NCI-H1694 treated with DMSO at 0.1 percent for 48 hours (cell line): ENCODE data around the gene STRN3.
"Not testable (repeated sequence)": the region's sequence is repeated elsewhere in the genome, so short reads cannot be mapped to it uniquely, and the experiment has no call there.

Source experiments
- DNase-seq: peaks from one replicate; lab custom pipeline; 2025; lab: John Stamatoyannopoulos, UW

STRN3 gene

DNA sequence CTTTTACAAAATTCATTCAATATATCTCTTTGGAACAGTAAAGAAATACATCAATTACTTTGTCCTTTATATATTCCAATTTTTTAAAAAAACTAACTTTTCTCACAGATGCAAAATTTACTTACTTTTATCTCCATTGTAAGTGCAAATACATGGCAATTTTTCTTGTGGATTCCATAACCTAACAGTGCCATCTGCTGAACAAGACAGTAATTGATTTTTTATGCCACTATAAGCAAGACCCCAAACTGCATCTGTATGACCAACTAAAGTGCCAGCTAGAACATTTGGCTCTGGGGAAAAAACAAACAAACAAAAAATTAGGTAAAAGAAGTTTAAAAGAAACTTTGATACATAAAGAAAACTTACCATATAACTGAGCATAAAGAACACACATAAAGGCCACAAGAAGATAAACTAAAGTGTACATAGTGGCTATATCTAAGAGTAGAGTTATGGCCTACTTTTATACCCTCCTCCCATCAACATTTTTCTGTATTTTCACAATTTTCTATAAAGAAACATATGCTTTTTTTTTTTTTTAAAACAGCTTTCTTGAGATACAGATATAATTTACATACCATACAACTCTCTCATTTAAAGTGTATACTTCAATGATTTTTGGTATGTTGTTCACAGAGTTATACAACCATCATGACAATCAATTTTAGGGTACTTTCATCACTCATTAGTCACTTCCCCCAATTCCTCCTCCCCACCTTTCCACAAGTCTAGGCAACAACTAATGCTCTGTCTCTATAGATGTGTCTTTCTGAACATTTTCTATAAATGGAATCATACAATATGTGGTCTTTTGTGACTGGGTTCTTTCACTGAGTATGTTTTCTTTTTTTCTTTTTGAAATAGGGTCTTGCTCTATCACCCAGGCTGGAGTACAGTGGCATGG, 119.2 kb downstream of the STRN3 start:
- DNase-seq, result peak; percentile 47

DNA sequence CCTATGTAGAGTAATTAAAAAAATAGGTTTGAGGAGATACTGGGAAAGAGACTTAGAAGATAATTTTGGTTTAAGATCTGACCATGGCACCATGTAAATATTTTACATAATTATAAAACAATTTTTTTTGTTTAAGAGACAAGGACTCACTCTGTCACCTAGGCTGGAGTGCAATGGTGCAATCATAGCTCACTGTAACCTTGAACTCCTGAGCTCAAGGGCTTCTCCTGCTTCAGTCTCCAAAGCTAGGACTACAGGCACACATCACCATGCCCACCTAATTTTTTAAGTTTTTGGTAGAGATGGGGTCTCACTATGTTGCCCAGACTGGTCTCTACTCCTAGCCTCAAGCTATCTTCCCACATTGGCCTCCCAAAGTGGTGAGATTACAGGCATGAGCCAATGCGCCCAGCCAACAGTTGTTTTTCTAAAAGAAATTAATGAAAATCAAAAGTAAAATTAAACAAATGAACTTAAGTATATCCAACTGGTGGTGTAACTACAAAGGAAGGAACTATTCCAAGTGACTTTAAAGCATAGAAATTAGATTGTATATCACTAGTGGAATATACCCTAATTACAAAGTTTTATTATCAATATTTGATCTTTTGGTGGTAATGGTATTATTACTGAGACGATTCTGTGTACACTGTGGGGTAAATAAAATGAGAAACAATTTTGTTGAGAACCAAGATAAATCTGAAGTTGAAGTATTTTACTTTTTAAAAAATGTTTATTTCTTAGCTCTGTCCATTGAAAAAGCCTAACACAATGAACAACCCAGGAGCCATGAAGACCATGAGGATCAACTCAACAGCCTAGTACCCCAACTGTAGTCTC, 122.7 kb downstream of the STRN3 start:
- DNase-seq, result no peak

DNA sequence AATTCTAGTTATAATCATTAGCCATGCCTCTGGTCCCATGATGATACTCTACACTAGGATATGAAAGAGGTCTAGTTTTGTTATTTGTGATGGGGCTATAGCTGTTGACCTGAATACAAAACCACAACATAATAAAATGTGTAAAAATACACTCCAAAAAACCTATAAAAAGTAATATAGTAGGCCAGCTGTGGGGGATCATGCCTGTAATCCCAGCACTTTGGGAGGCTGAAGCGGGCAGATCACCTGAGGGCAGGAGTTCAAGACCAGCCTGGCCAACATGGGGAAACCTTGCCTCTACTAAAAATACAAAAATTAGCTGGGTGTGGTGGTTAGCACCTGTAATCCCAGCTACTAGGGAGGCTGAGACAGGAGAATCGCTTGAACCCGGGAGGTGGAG, 129.1 kb downstream of the STRN3 start:
- not testable (repeated sequence) for DNase-seq

DNA sequence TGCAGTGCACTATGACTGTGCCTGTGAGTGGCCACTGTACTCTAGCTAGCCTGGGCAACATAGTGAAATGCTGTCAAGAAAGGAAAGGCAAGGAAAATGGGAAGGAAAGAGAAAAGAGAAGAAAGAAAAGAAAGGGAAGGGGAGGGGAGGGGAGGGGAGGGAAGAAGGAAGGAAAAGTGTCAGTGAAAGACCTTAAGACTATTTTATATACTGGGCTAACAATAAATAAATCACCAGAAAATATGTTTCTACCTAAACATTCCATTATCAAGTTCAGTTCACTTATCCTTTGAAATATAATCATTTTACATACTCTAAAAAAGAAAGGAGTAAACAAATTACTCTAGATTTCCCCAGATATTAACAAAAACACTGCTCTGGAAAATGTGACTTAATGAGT, 129.7 kb downstream of the STRN3 start:
- no peak for DNase-seq

DNA sequence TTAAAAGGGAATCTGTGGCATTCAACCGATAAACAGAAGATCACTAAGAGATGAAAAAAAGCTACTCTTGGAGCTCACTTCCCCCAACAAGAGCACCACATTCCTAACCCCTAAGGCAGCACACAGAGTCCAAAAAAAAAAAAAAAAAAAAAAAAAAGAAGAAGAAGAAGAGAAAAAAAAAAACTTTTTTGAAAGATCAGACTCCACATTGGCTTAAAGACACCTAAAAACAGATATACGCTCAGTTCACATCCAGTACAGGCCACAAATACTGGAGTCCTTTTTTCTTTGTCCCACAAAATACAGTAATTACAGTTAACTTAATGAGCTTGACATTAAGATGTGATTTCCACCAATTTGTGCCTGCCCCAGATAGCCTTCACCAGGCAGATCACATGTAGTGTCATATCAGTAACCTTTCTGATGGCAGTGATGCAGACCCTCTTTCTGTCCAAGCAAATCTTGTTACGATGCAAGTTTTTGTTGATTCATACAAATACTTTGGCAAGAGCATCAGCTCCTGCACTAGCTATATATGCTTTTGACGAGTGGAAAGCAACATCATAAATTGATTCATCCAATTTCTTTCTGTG, 131.2 kb downstream of the STRN3 start:
- no peak for DNase-seq

DNA sequence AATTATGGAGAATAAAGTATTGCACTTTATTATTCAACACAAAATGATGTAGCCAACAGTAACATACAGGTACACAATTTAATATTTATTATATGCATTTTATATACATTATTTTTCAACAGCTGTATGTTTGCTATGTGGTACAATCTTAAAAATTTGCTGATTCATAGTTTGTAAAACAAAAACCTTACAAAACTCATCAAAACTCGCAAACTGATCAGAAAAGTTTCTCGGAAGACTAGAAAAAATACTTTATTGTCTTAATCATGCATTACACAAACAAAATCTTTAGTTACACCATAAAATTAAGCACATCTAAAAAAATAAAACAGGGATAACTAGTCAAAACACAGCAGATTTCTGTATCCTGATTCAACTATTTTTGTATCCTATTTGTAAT, 132.4 kb downstream of the STRN3 start:
- DNase-seq, result no peak

DNA sequence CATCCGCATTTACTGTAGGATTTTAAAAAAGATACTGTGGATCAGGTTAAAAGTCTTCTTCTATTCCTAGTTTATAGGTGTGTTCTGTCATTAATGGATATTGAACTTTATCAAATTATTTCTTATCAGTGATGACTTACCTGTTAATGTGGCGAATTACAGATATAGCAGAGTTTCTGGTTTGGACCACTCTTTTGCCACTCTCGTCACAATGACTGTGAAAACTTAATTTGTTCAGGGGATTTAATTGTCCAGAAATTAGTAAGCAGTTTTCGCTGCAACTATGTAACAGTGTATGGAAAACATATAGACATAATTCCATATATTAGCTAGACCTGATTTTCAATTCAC, 137.0 kb downstream of the STRN3 start:
- DNase-seq, result no peak

DNA sequence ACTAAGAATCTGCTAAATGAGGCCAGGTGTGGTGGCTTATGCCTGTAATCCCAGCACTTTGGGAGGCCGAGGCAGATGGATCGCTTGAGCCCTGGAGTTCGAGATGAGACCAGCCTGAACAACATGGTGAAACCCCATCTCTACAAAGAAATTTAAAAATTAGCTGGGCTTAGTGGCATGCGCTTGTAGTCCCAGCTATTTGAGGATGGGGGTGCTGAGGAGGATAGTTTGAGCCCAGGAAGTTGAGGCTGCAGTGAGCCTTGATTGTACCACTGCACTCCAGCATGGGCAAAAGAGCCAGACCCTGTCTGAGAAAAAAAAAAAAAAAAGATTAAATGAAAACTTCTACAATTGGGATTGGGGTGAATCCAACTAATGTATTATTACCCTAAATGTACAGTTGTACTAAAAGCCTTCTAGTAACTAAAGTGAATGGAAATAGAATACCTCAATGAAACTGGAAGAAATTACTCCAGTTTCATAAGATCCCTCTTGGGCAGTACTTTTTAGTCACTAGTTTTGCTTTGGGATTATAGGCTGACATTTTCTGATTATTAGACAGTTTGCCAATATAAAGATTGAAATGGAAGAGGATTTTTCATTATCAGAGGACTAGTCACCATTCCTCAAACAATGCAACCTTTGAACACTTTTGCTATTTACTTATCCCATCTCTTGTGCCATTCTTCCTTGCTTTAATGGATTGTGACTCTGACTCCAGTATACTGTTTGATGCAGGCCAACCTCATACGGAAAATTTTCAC, 137.5 kb downstream of the STRN3 start:
- no peak for DNase-seq

DNA sequence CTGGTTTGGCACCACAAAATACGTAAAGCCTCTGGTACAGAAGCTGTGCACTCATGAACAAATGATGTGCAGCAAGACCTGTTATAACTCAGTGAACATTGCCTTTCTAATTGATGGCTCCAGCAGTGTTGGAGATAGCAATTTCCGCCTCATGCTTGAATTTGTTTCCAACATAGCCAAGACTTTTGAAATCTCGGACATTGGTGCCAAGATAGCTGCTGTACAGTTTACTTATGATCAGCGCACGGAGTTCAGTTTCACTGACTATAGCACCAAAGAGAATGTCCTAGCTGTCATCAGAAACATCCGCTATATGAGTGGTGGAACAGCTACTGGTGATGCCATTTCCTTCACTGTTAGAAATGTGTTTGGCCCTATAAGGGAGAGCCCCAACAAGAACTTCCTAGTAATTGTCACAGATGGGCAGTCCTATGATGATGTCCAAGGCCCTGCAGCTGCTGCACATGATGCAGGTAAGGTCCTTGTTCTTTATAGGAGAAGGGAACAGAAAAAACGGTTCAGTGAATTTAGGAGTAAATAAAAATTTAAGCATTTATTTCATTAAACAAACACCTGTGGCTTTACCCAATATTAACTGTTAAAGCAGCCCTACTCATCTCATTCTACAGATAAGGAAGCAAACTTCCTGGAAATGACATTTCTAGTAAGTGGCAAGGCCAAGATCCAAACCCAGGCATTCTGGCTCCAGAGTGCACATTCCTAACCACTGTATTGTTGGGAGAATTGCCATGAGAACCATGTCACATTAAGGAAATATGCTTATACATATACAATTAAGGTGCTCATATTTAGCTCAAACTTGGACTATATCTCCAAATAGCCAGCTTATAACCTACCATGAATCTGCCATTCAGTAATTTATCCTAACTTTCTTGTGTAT, 140.1 kb downstream of the STRN3 start:
- DNase-seq, result no peak

DNA sequence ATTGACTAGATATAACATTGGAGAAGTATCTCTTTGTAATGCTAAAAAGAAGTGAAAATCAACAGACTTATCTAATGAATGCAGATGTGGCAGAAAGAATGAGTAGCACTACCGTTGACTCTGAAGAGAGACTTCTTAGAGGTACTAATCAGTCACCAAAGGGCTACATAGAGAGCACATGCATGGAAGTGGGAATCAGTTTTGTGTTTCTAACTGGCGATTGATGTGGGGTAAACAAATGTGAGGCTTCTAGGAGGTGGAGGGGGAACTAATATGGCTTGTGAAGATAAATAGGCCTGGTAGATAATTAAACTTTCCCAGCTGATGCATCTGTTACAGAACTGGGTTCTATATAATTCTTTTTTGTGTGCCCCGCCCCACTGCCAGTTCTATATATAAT, 141.3 kb downstream of the STRN3 start:
- DNase-seq, result no peak

DNA sequence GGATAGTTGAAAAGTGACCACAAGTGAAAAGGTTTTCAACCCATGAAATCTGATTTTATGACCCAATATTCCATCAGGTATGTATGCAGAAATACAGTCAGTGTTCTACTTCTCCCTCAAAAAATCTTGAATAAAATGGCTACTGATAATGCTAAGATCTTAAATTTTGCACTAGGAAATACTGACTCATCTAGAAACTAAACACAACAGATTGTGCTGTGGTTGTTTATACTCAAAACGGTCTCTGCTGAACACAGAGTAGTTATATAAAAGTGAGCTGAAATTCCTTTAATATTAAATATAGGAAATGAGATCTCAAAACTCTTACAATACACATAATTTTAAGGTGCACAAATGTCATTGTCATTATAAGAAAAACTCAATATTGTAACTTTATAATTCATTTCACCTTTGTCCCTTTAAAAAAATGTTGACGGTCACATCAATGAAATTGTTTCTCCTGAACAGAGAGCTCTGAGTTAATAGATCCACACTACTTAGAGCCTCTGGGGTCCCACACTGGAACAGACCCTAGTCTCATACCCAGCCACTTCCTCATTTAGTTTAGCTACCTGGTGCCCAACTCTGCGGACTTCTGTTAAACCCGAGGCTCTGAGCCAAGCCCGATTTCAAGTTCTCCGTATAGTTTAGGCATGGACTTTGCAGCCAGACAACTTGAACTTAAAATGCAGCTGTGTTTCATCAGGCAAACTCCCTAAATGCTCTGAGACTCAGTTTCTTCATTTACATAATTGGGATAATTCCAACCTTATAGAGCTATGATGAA, 142.5 kb downstream of the STRN3 start:
- no peak for DNase-seq

DNA sequence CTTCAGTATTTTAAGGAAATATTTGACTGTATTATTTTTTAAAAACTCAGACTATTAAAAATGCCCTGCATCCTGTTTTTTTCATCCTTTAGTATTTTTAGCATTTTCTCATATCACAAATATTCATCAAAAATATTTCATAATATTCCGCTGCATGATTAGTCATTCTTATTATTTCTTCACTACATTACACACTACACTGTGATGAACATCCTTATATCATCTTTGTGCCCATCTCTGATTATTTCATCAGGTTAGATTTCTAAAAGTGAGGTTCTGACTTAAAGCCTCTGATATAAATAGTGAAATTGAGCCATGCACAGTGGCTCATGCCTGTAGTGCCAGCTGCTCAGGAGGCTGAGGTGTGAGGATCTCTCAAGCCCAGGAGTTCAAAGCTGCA, 143.7 kb downstream of the STRN3 start:
- no peak for DNase-seq

DNA sequence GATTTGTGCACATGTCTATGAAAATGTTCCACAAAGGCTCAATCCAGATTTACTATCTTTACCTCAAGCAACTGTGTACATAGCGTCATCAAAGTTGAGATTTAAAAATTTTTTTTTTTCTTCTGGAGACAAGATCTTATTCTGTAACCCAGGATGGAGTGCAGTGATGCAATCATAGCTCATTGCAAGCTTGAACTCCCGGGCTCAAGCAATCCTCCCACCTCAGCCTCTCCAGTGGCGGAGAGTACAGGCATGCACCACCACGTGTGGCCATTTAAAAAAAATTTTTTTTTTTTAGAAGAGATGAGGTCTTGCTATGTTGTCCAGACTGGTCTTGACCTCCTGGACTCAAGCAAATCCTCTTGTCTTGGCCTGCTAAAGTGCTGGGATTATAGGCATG, 149.5 kb downstream of the STRN3 start:
- no peak for DNase-seq

DNA sequence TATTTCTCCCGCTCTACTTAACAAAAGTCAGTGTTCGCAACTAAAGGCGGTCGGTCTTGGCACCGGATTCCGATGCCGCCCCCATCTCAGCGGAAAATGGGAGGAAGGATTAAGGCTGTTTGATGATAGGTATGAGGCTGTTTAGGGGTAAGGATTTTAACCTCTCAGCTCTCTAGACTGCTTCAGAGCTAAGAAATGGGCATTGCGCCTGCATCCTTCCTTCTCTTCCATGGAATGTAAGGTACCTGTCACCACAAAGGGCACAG, 150.5 kb downstream of the STRN3 start:
- DNase-seq, result no peak

DNA sequence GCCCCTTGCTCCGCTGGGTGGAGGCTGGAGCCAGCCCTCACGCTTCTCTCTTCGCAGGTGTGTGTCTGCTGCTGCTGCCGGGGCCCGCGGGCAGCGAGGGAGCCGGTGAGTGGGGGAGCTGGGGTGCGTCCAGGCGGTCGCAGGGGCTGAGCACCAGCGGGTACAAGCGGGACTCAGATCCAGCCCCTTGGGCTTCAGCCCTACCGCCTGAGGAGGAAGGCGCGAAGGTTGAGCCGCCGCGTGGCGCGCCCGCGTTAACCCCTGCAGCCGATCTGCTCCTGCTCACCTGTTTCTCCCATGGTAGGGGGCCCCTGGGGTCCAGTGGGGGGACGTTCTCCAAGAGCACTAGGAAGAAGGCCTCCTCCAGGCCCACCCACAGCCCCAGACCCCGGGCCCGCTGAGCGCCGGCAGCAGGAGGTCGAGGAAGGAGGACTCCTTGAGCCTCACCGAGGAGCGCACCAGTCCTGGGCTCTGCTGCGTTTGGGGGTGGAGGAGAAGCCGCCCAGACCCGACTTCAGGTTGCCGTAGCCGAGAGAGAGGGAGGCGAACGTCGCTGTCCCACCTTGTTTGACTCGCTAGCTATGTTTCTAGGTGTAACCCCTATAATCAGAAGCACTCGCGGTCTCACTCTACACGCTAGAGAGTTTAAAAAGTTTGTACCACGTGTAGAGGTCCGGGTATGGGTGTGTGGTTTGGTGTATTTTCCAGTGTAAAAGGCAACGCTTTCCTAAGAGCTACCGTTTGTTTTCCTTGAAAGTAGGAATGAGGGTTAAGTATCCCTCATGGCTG, 151.0 kb downstream of the STRN3 start:
- no peak for DNase-seq

DNA sequence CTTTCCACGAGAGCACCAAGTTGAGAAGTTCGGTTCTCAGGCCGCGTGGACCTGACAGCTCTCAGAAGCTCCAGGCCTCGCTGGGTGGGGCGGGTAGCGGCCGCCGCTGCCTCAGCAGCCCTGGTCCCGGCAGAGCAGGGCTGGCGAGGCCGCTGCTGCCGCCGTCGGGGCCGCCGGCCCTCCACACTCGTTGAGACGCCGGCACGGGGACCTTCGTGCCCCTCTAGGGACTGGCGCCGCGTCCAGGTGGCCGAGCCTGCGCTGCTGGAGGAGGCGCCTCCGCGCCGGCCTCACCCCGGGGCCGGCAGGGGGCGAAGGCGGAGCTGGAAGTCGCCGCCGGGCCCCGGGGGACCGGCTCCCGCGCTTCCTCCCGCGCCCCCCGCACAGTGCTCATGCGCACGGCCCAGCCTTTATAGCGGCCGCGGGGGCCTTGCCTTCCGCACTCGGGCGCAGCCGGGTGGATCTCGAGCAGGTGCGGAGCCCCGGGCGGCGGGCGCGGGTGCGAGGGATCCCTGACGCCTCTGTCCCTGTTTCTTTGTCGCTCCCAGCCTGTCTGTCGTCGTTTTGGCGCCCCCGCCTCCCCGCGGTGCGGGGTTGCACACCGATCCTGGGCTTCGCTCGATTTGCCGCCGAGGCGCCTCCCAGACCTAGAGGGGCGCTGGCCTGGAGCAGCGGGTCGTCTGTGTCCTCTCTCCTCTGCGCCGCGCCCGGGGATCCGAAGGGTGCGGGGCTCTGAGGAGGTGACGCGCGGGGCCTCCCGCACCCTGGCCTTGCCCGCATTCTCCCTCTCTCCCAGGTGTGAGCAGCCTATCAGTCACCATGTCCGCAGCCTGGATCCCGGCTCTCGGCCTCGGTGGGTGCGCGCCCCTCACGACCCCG, 151.8 kb downstream of the STRN3 start, which contains the start of gene COCH:
COCH (plus strand) TSS at position 440 of the 879 bp plus-strand sequence; CDS start at position 820, 380 bp downstream.
- peak; percentile 54 for DNase-seq

DNA sequence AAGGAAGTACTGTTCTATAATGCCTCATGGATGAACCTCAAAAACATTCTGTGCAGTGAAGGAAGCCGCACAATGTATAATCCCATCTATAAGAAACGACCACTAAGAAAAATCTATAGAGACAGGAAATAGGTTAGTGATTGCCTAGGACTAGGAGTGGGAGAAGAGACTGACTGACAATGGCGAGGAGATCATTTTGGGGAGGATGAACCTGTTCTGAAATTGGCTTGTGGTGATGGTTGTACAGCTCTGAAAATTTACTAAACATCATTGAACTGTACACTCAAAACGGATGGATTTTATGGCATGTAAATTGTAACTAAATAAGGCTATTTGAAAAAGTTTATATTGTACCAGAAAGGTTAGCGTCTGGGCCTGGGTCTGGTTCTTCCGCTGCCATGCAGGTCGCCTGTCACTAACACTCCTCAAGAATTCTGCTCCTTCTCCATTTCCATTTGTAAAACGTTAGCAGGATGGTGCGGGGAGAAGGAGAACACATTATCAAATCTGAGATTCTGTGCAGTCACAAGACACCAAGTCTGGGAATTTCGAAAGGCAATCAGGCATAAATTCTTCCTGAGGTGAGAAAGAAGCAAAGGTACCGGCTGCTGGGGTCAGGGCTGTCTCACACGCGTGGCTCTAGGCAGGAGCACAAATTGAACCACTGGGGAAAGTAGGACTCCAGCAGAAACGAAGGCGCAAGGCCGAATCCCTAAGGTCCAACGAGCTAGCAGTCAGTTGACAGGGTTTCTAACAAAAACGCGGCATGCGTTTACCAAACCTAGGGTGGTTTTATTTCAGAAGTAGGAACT, 152.7 kb downstream of the STRN3 start:
- DNase-seq, result no peak

DNA sequence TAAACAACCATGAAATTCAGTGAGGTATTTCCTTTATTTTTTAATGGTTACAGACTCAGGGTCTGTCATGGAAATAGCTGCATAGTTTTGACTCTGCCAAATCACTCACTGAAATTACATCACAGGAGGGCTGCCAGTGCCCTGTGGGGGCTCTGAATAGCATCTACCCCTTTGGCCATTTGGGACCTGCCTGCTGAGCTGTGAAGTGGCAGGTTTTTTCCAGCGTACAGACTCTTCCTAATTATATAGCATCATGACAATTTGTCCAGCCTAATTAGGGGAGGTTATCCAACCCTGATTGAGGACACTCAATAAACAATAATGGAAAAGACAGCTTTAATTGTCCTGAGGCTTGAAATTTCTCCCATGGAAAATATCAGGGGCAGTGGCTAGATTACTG, 153.6 kb downstream of the STRN3 start:
- no peak for DNase-seq
